HCT116 (cell line): ENCODE data around the gene FOXL2. TPM values are rescaled to one million over a fixed set of nuclear protein-coding genes. Genes with fewer than 3 reads are reported as not detected.

Source experiments
- ATAC-seq: fragments of 200-7000 bp; cut with Tn5 transposase; 2 replicates; pipeline ENCODE4 v1.9.1; 2020; ENCODE audit warnings: mild to moderate bottlenecking, moderate library complexity
- BruUV-seq: library from RNA; stranded (reverse); fragments of 400-500 nt; replicated peaks from 2 replicates; lab custom pipeline; 2021; lab: Mats Ljungman, UMichigan
- CTCF ChIA-PET: fragments of 300-600 bp; sonication (Branson Sonifier 250); formaldehyde crosslinking; loops from one replicate; lab custom pipeline; 2021; ENCODE audit warnings: antibody characterized with exemption; lab: Charles Lee
- POLR2A ChIA-PET: fragments of 300-600, 350-600 bp; sonication (Branson Sonifier 250); formaldehyde crosslinking; loops from one replicate; lab custom pipeline; 2021; ENCODE audit warnings: antibody characterized with exemption; lab: Charles Lee
- RAD21 ChIA-PET, 2 experiments: fragments of 300-600 bp; sonication (Branson Sonifier 250); formaldehyde crosslinking; loops; one replicate each; lab custom pipeline; 2023; ENCODE audit warnings: low total read pairs in 2 of 2; ENCODE audit not compliant: uncharacterized antibody in 2 of 2, unreplicated experiment in 2 of 2, low non-redundant PET in 1 of 2; lab: Charles Lee
- DNase-seq: peaks from one replicate; pipeline ENCODE4 v3.0.0-alpha.2; 2010; ENCODE audit warnings: low read depth, low spot score
- H2AFZ ChIP-seq: fragments of 200-600 bp; shearing (Covaris generic), sonication (generic); 2 replicates; pipeline ENCODE4 v1.6.1; 2017; ENCODE audit warnings: low read depth, mixed run types, mixed read lengths, antibody characterized with exemption, low read length; ENCODE audit not compliant: poor library complexity, severe bottlenecking
- H3K27ac ChIP-seq: 2 replicates; pipeline ENCODE4 v1.5.1; 2012; ENCODE audit warnings: low read depth, low read length
- H3K27me3 ChIP-seq: fragments of 200-600 bp; sonication (generic); 2 replicates; pipeline ENCODE4 v1.6.1; 2016; ENCODE audit warnings: mixed run types, low read length, mixed read lengths; ENCODE audit not compliant: insufficient read depth
- H3K36me3 ChIP-seq, 2 experiments: fragments of 200-500 bp in 1 of 2; fragments of 200-600 bp in 1 of 2; sonication (Bioruptor generic) in 1 of 2; sonication (generic) in 1 of 2; 2 replicates each; pipeline versions ENCODE4 v1.5.1 to v1.6.1; 2014 to 2016; ENCODE audit warnings: low read length in 2 of 2, inconsistent platforms in 1 of 2, mixed read lengths in 1 of 2, mixed run types in 1 of 2; ENCODE audit not compliant: insufficient read depth in 2 of 2, control insufficient read depth in 1 of 2
- H3K4me1 ChIP-seq, 2 experiments: fragments of 200-600 bp in 1 of 2; sonication (generic) in 1 of 2; 2 replicates each; pipeline versions ENCODE4 v1.5.1 to v1.6.1; 2012 to 2017; ENCODE audit warnings: low read length in 2 of 2, inconsistent platforms in 1 of 2, mild to moderate bottlenecking in 1 of 2, mixed read lengths in 1 of 2, mixed run types in 1 of 2, moderate library complexity in 1 of 2; ENCODE audit not compliant: insufficient read depth in 2 of 2, control insufficient read depth in 1 of 2
- H3K4me2 ChIP-seq: fragments of 200-600 bp; sonication (generic); 2 replicates; pipeline ENCODE4 v1.6.1; 2017; ENCODE audit warnings: mixed run types, low read length, mixed read lengths
- H3K4me3 ChIP-seq, 2 experiments: fragments of 200-600 bp in 1 of 2; sonication (generic) in 1 of 2; replicated peaks in 1 of 2; 2 replicates each; pipeline ENCODE4 v1.5.1; 2011 to 2016; ENCODE audit warnings: low read length in 2 of 2, control low read depth in 1 of 2, low read depth in 1 of 2, mild to moderate bottlenecking in 1 of 2, mixed read lengths in 1 of 2, mixed run types in 1 of 2
- H3K79me2 ChIP-seq: fragments of 200-600 bp; sonication (generic); 2 replicates; pipeline ENCODE4 v1.6.1; 2017; ENCODE audit warnings: mild to moderate bottlenecking, mixed run types, low read length, moderate library complexity, mixed read lengths; ENCODE audit not compliant: insufficient read depth
- H3K9ac ChIP-seq: fragments of 200-600 bp; sonication (generic); 2 replicates; pipeline ENCODE4 v1.6.1; 2016; ENCODE audit warnings: low read length, mixed read lengths
- H3K9me2 ChIP-seq: fragments of 200-600 bp; sonication (generic), shearing (Covaris generic); 2 replicates; pipeline ENCODE4 v1.6.1; 2017; ENCODE audit warnings: mixed run types, mild to moderate bottlenecking, moderate library complexity; ENCODE audit not compliant: insufficient read depth
- H3K9me3 ChIP-seq, 2 experiments: fragments of 200-500 bp in 1 of 2; fragments of 200-600 bp in 1 of 2; sonication (Bioruptor generic) in 1 of 2; sonication (generic) in 1 of 2; 2 replicates each; pipeline ENCODE4 v1.6.1; 2014 to 2017; ENCODE audit warnings: low read length in 2 of 2, mixed read lengths in 2 of 2, inconsistent platforms in 1 of 2, low read depth in 1 of 2, mild to moderate bottlenecking in 1 of 2, mixed run types in 1 of 2, moderate library complexity in 1 of 2; ENCODE audit not compliant: control insufficient read depth in 1 of 2, insufficient read depth in 1 of 2
- H4K20me1 ChIP-seq: fragments of 200-600 bp; sonication (generic), shearing (Covaris generic); 2 replicates; pipeline ENCODE4 v1.6.1; 2017; ENCODE audit warnings: mixed run types, mild to moderate bottlenecking, moderate library complexity; ENCODE audit not compliant: insufficient read depth
- CBX3 ChIP-seq: IDR thresholded peaks from 2 replicates; pipeline ENCODE4 v1.6.1; 2012; ENCODE audit warnings: low read depth
- CEBPB ChIP-seq: IDR thresholded peaks from 2 replicates; pipeline ENCODE4 v1.6.1; 2012; ENCODE audit warnings: low read depth
- EGR1 ChIP-seq: IDR thresholded peaks from 2 replicates; pipeline ENCODE4 v1.6.1; 2012; ENCODE audit warnings: low read depth
- ELF1 ChIP-seq: IDR thresholded peaks from 2 replicates; pipeline ENCODE4 v1.6.1; 2012; ENCODE audit warnings: low read depth, borderline replicate concordance
- EZH2phosphoT487 ChIP-seq: fragments of 200-600 bp; IDR thresholded peaks from 2 replicates; pipeline ENCODE4 v1.6.1; 2018; ENCODE audit warnings: antibody characterized with exemption, borderline replicate concordance
- FOSL1 ChIP-seq: IDR thresholded peaks from 2 replicates; pipeline ENCODE4 v1.6.1; 2012; ENCODE audit warnings: low read depth
- POLR2A ChIP-seq: IDR thresholded peaks from 2 replicates; pipeline ENCODE4 v1.7.0; 2011; ENCODE audit warnings: borderline replicate concordance; ENCODE audit not compliant: insufficient read depth, insufficient read length; ENCODE audit errors: extremely low read depth
- SIN3A ChIP-seq: IDR thresholded peaks from 2 replicates; pipeline ENCODE4 v1.6.1; 2012; ENCODE audit warnings: low read depth
- SP1 ChIP-seq: IDR thresholded peaks from 2 replicates; pipeline ENCODE4 v1.6.1; 2012; ENCODE audit warnings: low read depth
- SRF ChIP-seq: IDR thresholded peaks from 2 replicates; pipeline ENCODE4 v1.6.1; 2012; ENCODE audit warnings: low read depth
- TCF7L2 ChIP-seq: IDR thresholded peaks from 2 replicates; pipeline ENCODE4 v1.7.0; 2011; ENCODE audit warnings: borderline replicate concordance, inconsistent platforms; ENCODE audit not compliant: insufficient read depth, insufficient read length; ENCODE audit errors: extremely low read depth
- YY1 ChIP-seq: IDR thresholded peaks from 2 replicates; pipeline ENCODE4 v1.6.1; 2011; ENCODE audit warnings: low read length, low read depth, moderate library complexity, mild to moderate bottlenecking; ENCODE audit not compliant: insufficient replicate concordance; ENCODE audit errors: extremely low read depth
- ZFX ChIP-seq: fragments of 450-650 bp; IDR thresholded peaks from 2 replicates; pipeline ENCODE4 v1.6.1; 2017
- ZNF274 ChIP-seq: fragments of 200-500 bp; sonication (Bioruptor generic); IDR thresholded peaks from 2 replicates; pipeline ENCODE4 v1.6.1; 2014; ENCODE audit warnings: mild to moderate bottlenecking, low read depth, low read length, inconsistent platforms
- intact Hi-C: fragments of 100-400 bp; cut with micrococcal nuclease; formaldehyde crosslinking; loops from 2 replicates; pipeline ENCODE4 v1.10.0; 2022
- total RNA-seq: library from RNA; stranded (reverse); gene quantifications from one replicate; pipeline ENCODE4 v1.2.1, GENCODE V29; 2021; ENCODE audit not compliant: unreplicated experiment
- TF ChIP-seq, protein P1 (sequence below): IDR thresholded peaks from 2 replicates; pipeline ENCODE4 v1.6.1; 2012; ENCODE audit warnings: low read depth
- TF ChIP-seq, protein P2 (sequence below): IDR thresholded peaks from 2 replicates; pipeline ENCODE4 v1.6.1; 2012
- TF ChIP-seq, protein P3 (sequence below), 3 experiments: fragments of 200-600 bp in 1 of 3; sonication (generic) in 1 of 3; IDR thresholded peaks in 2 of 3; conservative IDR thresholded peaks in 1 of 3; 2 replicates each; pipeline ENCODE4 v1.5.1; 2012 to 2017; ENCODE audit warnings: low read depth in 2 of 3, low read length in 2 of 3, antibody characterized with exemption in 1 of 3, borderline replicate concordance in 1 of 3, control low read depth in 1 of 3, mild to moderate bottlenecking in 1 of 3, mixed read lengths in 1 of 3, mixed run types in 1 of 3, moderate library complexity in 1 of 3; ENCODE audit not compliant: insufficient read depth in 1 of 3
- TF ChIP-seq, protein P4 (sequence below): IDR thresholded peaks from 2 replicates; pipeline ENCODE4 v1.6.1; 2012

Gene FOXL2
- total RNA-seq, 1 experiment from 2014 or later: not detected

DNA sequence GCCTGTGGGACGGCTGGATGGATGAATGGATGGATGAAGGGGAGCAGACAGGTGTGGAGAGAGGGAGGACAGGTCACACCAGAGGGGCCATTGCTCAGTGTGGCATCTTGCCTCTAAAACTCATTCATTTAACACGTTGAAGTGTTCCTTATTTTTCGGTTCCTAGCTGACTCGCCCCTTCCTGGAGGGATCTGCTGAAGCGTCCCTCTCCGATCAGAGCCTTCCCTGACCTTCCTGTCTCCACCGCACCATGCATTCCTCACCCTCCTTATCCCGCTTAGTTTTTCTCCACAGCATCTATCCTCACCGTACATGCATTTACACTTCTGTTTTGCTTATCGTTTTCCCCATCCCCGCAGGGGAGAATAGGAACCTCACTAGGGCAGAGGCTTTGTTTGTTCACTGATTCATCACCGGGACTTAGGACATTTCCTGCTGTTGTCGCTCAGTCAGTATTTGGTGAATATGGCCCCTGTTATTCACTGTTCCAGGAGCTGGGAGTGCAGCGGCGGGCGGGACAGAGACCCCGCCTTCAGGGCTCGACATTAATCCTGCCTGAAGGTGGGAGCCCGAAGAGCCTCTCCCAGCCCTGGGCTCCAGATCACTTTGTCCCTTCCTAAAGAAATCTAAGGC lies 32.0 kb downstream of the FOXL2 start:
- TF ChIP-seq CBX3 (no peak), ELF1 (no peak), EZH2phosphoT487 (no peak), POLR2A (no peak), SRF (no peak), FOSL1 (no peak), CEBPB (no peak), EGR1 (no peak), SIN3A (no peak), ZNF274 (no peak), ZFX (no peak), SP1 (no peak), YY1 (no peak), TCF7L2 (no peak)
- TF ChIP-seq, protein P1, sequence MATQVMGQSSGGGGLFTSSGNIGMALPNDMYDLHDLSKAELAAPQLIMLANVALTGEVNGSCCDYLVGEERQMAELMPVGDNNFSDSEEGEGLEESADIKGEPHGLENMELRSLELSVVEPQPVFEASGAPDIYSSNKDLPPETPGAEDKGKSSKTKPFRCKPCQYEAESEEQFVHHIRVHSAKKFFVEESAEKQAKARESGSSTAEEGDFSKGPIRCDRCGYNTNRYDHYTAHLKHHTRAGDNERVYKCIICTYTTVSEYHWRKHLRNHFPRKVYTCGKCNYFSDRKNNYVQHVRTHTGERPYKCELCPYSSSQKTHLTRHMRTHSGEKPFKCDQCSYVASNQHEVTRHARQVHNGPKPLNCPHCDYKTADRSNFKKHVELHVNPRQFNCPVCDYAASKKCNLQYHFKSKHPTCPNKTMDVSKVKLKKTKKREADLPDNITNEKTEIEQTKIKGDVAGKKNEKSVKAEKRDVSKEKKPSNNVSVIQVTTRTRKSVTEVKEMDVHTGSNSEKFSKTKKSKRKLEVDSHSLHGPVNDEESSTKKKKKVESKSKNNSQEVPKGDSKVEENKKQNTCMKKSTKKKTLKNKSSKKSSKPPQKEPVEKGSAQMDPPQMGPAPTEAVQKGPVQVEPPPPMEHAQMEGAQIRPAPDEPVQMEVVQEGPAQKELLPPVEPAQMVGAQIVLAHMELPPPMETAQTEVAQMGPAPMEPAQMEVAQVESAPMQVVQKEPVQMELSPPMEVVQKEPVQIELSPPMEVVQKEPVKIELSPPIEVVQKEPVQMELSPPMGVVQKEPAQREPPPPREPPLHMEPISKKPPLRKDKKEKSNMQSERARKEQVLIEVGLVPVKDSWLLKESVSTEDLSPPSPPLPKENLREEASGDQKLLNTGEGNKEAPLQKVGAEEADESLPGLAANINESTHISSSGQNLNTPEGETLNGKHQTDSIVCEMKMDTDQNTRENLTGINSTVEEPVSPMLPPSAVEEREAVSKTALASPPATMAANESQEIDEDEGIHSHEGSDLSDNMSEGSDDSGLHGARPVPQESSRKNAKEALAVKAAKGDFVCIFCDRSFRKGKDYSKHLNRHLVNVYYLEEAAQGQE: no peak
- TF ChIP-seq, protein P2, sequence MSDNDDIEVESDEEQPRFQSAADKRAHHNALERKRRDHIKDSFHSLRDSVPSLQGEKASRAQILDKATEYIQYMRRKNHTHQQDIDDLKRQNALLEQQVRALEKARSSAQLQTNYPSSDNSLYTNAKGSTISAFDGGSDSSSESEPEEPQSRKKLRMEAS: no peak
- TF ChIP-seq, protein P3, sequence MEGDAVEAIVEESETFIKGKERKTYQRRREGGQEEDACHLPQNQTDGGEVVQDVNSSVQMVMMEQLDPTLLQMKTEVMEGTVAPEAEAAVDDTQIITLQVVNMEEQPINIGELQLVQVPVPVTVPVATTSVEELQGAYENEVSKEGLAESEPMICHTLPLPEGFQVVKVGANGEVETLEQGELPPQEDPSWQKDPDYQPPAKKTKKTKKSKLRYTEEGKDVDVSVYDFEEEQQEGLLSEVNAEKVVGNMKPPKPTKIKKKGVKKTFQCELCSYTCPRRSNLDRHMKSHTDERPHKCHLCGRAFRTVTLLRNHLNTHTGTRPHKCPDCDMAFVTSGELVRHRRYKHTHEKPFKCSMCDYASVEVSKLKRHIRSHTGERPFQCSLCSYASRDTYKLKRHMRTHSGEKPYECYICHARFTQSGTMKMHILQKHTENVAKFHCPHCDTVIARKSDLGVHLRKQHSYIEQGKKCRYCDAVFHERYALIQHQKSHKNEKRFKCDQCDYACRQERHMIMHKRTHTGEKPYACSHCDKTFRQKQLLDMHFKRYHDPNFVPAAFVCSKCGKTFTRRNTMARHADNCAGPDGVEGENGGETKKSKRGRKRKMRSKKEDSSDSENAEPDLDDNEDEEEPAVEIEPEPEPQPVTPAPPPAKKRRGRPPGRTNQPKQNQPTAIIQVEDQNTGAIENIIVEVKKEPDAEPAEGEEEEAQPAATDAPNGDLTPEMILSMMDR (IDR thresholded peaks at IDR 0.05 in 2 of 3, conservative IDR thresholded peaks at IDR 0.05 in 1 of 3; ENCODE audit: borderline replicate concordance in 1 of 3, insufficient read depth in 1 of 3, low read depth in 2 of 3, low read length in 2 of 3): no peak
- TF ChIP-seq, protein P4, sequence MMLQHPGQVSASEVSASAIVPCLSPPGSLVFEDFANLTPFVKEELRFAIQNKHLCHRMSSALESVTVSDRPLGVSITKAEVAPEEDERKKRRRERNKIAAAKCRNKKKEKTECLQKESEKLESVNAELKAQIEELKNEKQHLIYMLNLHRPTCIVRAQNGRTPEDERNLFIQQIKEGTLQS: no peak
- Histone ChIP-seq H3K9me2 (no peaks in the 10 kb centered on the region), H3K9ac (peak overlapping the region; percentile 69), H3K4me1 (peaks cover 12 to 15% of the 10 kb centered on the region in 2 experiments; a peak in 3 of 4 replicates), H2AFZ (peak overlapping the region; percentile 37), H3K36me3 (no peaks in the 10 kb centered on the region), H3K4me2 (peak overlapping the region; percentile 98), H3K79me2 (no peaks in the 10 kb centered on the region), H4K20me1 (no peaks in the 10 kb centered on the region), H3K9me3 (no peaks in the 10 kb centered on the region), H3K27ac (peak overlapping the region; percentile 21; the same call in 1 of the 2 replicates), H3K4me3 (peak overlapping the region; percentile 71 to 73), H3K27me3 (no peaks in the 10 kb centered on the region)
- ChIA-PET RAD21 (interaction anchor here (0.6 to 1.9 kb wide), 17 partner anchors 21 to 511 kb away, joined by 3 to 21 read pairs (median 4); partner anchors contain the start of gene CEP70 (in 2 of the 2)), POLR2A (interaction anchor here (0.7 to 2.4 kb wide), 7 partner anchors 14 to 653 kb away, joined by 3 to 17 read pairs (median 3); partner anchors contain the start of gene CEP70), CTCF (interaction anchor here (0.6 to 3.8 kb wide), 62 partner anchors 9 to 736 kb away, joined by 3 to 165 read pairs (median 4); partner anchors contain the start of genes CEP70, FAIM, FOXL2 and FOXL2NB)
- ATAC-seq (peak; percentile 23), DNase-seq (no peak)
- BruUV-seq: TSS peak; percentile 55
- intact Hi-C loops: loop anchor here (5.0 kb wide), 4 partner anchors 83 to 728 kb away; partner anchors contain the start of genes ARMC8, FAIM and PIK3CB
